ENCODE data around the gene R3HDM4.
"Not testable (repeated sequence)": the region's sequence is repeated elsewhere in the genome, so short reads cannot be mapped to it uniquely, and the experiment has no call there.

Gene R3HDM4

GRCh38 chr19:890831-891230 is 22.2 kb downstream of the R3HDM4 start:
- no peak for DNase-seq

GRCh38 chr19:889662-890295 is 23.2 kb downstream of the R3HDM4 start:
- DNase-seq, result no peak

- DNase-seq, result no peak
Observed at GRCh38 chr19:888581-889385, 24.2 kb downstream of the R3HDM4 start.

GRCh38 chr19:887599-887998 is 25.4 kb downstream of the R3HDM4 start:
- DNase-seq, result no peak

GRCh38 chr19:887072-887471 is 25.9 kb downstream of the R3HDM4 start:
- no peak for DNase-seq

- DNase-seq, result no peak
Observed at GRCh38 chr19:885536-886224, 27.3 kb downstream of the R3HDM4 start.

GRCh38 chr19:884420-885211 is 28.4 kb downstream of the R3HDM4 start:
- DNase-seq, result no peak

GRCh38 chr19:883661-884211 is 29.3 kb downstream of the R3HDM4 start:
- DNase-seq, result no peak

- DNase-seq, result no peak
Observed at GRCh38 chr19:882871-883497, 30.0 kb downstream of the R3HDM4 start.

GRCh38 chr19:881385-882071 is 31.5 kb downstream of the R3HDM4 start:
- no peak for DNase-seq

- DNase-seq, result no peak
Observed at GRCh38 chr19:879711-880438, 33.1 kb downstream of the R3HDM4 start.

- DNase-seq, result not testable (repeated sequence)
Observed at GRCh38 chr19:878751-879561, 34.1 kb downstream of the R3HDM4 start.

GRCh38 chr19:877992-878660 is 34.9 kb downstream of the R3HDM4 start:
- DNase-seq, result not testable (repeated sequence)

- no peak for DNase-seq
Observed at GRCh38 chr19:876780-877314, 36.2 kb downstream of the R3HDM4 start.

GRCh38 chr19:876089-876488 is 36.9 kb downstream of the R3HDM4 start:
- no peak for DNase-seq

- DNase-seq, result no peak
Observed at GRCh38 chr19:875265-875879, 37.6 kb downstream of the R3HDM4 start.

GRCh38 chr19:873561-874041 is 39.4 kb downstream of the R3HDM4 start:
- no peak for DNase-seq

- DNase-seq, result peak; percentile 89
Observed at GRCh38 chr19:873084-873483, 39.9 kb downstream of the R3HDM4 start.
